Kidney (tissue), 14 donors: ENCODE measurements around the gene USP48. TPM values are rescaled to one million over a fixed set of nuclear protein-coding genes. Genes with fewer than 3 reads are reported as not detected.

ENCODE experiments used
- DNase-seq, 5 donors: peaks; one replicate each; pipeline ENCODE4 v3.0.0-alpha.2; 2013 to 2020
- FAIRE-seq: peaks from 2 replicates; lab custom pipeline; 2012; peaks lifted over from hg19 to GRCh38; lab: Jason Lieb, UNC
- H3K27ac ChIP-seq, 2 donors: one replicate each; pipeline ENCODE4 v1.7.0; 2013; ENCODE audit warnings: low read depth in 2 of 2, low read length in 2 of 2, inconsistent platforms in 1 of 2
- H3K27me3 ChIP-seq: one replicate; pipeline ENCODE4 v1.7.1; 2013; ENCODE audit warnings: low read length, inconsistent platforms; ENCODE audit not compliant: control insufficient read depth, insufficient read depth
- H3K36me3 ChIP-seq, 3 donors: one replicate each; pipeline versions ENCODE4 v1.7.0 to v1.7.1; 2013; ENCODE audit warnings: low read length in 3 of 3, control low read depth in 1 of 3, inconsistent platforms in 1 of 3; ENCODE audit not compliant: insufficient read depth in 3 of 3, control insufficient read depth in 2 of 3
- H3K4me1 ChIP-seq, 3 donors: one replicate each; pipeline versions ENCODE4 v1.7.0 to v1.7.1; 2013; ENCODE audit warnings: low read length in 3 of 3, inconsistent platforms in 1 of 3, low read depth in 1 of 3; ENCODE audit not compliant: control insufficient read depth in 2 of 3, insufficient read depth in 2 of 3
- H3K4me3 ChIP-seq, 3 donors: one replicate each; pipeline versions ENCODE4 v1.7.0 to v1.8.1; 2013; ENCODE audit warnings: low read length in 3 of 3, control low read depth in 1 of 3, inconsistent platforms in 1 of 3
- H3K9ac ChIP-seq, 3 donors: one replicate each; pipeline versions ENCODE4 v1.7.0 to v1.7.1; 2013; ENCODE audit warnings: low read length in 3 of 3, control low read depth in 1 of 3, inconsistent platforms in 1 of 3
- H3K9me3 ChIP-seq, 3 donors: one replicate each; pipeline versions ENCODE4 v1.7.0 to v1.7.1; 2013; ENCODE audit warnings: low read length in 3 of 3, control low read depth in 1 of 3, inconsistent platforms in 1 of 3; ENCODE audit not compliant: control insufficient read depth in 2 of 3, insufficient read depth in 1 of 3
- CTCF ChIP-seq: IDR thresholded peaks from 3 replicates; pipeline ENCODE4 v1.5.1; 2012; ENCODE audit warnings: mild to moderate bottlenecking, moderate library complexity, borderline replicate concordance; ENCODE audit not compliant: insufficient read depth; ENCODE audit errors: extremely low read depth
- intact Hi-C: fragments of 100-400 bp; cut with DNase I; formaldehyde crosslinking; loops from one replicate; pipeline ENCODE4 v1.11.1; 2022
- polyA plus RNA-seq: library from polyadenylated mRNA; stranded (reverse); fragments of 350-450 nt; fragmentation: Illumina TruSeq; extraction: RNeasy Lipid Tissue Mini Kit (QIAGEN cat#74804); gene quantifications from one replicate; pipeline ENCODE4 v1.2.3, GENCODE V29; 2014; ENCODE audit warnings: low read depth, low replicate concordance; ENCODE audit not compliant: insufficient read depth
- total RNA-seq: library from RNA; stranded (reverse); fragmentation: NEBNext Ultra II Directional; extraction: Animal tissue kit (Norgen Biotek cat#: 25700); gene quantifications from one replicate; pipeline ENCODE4 v1.2.1, GENCODE V29; 2021
- donor health status: control.
- donor health status: control.
- donor health status: control.
- donor health status: control.
- donor health status: control.
- donor health status: DM: yes; HTN: yes; CAD: no.
- donor health status: Normal renal cell carcinoma (clear cell type).

The USP48 gene
- total and polyA plus RNA-seq, 2 donors from 2014 or later: 16.7 to 62.8 TPM

- peak overlapping the region in 2 of 3 donors; percentile 100 for H3K9ac ChIP-seq
- H3K4me3 ChIP-seq: peak overlapping the region; percentile 91 to 100 (median 99)
- H3K27ac ChIP-seq: peak overlapping the region; percentile 99 to 100
- TF ChIP-seq CTCF: no peak
- FAIRE-seq: no peak
- H3K36me3 ChIP-seq: no peaks in the 10 kb centered on the region
- H3K9me3 ChIP-seq: no peaks in the 10 kb centered on the region
- intact Hi-C loops: no loop called here
- no peaks in the 10 kb centered on the region for H3K4me1 ChIP-seq
- DNase-seq: peak in 3 of 5 donors; percentile 78 to 97 (median 97)
- no peaks in the 10 kb centered on the region for H3K27me3 ChIP-seq
Observed at GRCh38 chr1:21783679-21784603, 992 bp upstream of the USP48 start.

GRCh38 chr1:21782349-21782867 lies 541 bp downstream of the USP48 start:
- Histone ChIP-seq H3K36me3 (no peaks in the 10 kb centered on the region), H3K4me1 (no peaks in the 10 kb centered on the region), H3K9ac (peak overlapping the region; percentile 80 to 100 (median 83)), H3K4me3 (peak overlapping the region; percentile 91 to 100 (median 99)), H3K9me3 (no peaks in the 10 kb centered on the region), H3K27me3 (no peaks in the 10 kb centered on the region), H3K27ac (peak overlapping the region; percentile 99 to 100)
- intact Hi-C loops: no loop called here
- FAIRE-seq (no peak), DNase-seq (peak in 4 of 5 donors; percentile 61 to 85 (median 78))
- peak; percentile 7 for TF ChIP-seq CTCF

- FAIRE-seq: no peak
- Histone ChIP-seq H3K4me1 (no peaks in the 10 kb centered on the region), H3K27ac (peak overlapping the region; percentile 99 to 100), H3K9ac (peak overlapping the region; percentile 80 to 100 (median 83)), H3K36me3 (no peaks in the 10 kb centered on the region), H3K4me3 (peak overlapping the region; percentile 91 to 100 (median 99)), H3K9me3 (no peaks in the 10 kb centered on the region), H3K27me3 (no peaks in the 10 kb centered on the region)
- peak in 3 of 5 donors; percentile 28 to 83 (median 77) for DNase-seq
- no peak for TF ChIP-seq CTCF
- intact Hi-C loops: no loop called here
Observed at GRCh38 chr1:21781815-21782348, 1.1 kb downstream of the USP48 start.
